Erythroblast (primary cell): Measurements from ENCODE around the gene E2F2.

Experiments
- GATA1 ChIP-seq: IDR thresholded peaks from 2 replicates; pipeline ENCODE4 v1.6.1; 2011; ENCODE audit warnings: low read depth, mild to moderate bottlenecking, control low read depth, low read length, moderate library complexity
- POLR2A ChIP-seq: IDR thresholded peaks from 2 replicates; pipeline ENCODE4 v1.6.1; 2011; ENCODE audit warnings: mild to moderate bottlenecking, low read length

GRCh38 chr1:23527900-23528249 is 3.2 kb downstream of the E2F2 start:
- TF ChIP-seq POLR2A (no peak), GATA1 (no peak)
